Hematopoietic multipotent progenitor cell (in vitro differentiated cells): ENCODE results near the gene DOLPP1. TPM values are rescaled to one million over a fixed set of nuclear protein-coding genes. Genes with fewer than 3 reads are reported as not detected.
A peak's percentile ranks its signal among the peaks of the same experiment; 100 is the strongest.

Experiments used
- DNase-seq, 3 donors: peaks; one replicate each; pipeline ENCODE4 v3.0.0-alpha.2; 2011 to 2015; ENCODE audit warnings: low read depth in 2 of 3, low spot score in 2 of 3
- total RNA-seq: library from RNA; depleted of rRNA; stranded (reverse); fragments of >200 nt; gene quantifications from one replicate; pipeline ENCODE4 v1.2.3, GENCODE V29; 2012

Gene DOLPP1
- total RNA-seq, 1 donor = 15.3 TPM

DNA sequence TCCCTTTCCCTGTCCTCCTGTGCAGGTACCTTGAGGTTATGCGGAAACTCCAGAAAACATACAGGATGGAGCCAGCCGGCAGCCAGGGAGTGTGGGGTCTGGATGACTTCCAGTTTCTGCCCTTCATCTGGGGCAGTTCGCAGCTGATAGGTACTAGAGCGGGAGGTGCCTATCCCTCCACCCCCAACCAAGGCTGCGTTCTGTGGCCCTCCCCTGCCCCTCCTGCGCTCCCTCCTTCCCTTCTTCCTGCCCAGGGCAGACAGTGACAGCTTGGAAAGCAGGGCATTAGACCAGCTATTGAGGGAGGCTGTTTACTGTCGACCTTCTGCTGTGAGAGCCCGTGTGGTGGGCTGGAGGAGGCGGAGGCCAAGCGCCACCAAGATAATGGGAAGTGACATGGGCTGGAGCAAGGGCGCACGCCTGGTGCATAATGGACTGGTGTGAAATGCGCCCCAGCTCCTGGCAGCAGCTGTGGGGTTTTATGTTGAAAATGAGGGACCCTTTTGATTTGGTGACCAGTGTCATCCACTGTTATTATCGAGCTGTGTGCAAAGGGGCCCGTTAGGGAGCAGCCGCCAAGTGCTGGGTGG, 55.6 kb downstream of the DOLPP1 start:
- no peak for DNase-seq

DNA sequence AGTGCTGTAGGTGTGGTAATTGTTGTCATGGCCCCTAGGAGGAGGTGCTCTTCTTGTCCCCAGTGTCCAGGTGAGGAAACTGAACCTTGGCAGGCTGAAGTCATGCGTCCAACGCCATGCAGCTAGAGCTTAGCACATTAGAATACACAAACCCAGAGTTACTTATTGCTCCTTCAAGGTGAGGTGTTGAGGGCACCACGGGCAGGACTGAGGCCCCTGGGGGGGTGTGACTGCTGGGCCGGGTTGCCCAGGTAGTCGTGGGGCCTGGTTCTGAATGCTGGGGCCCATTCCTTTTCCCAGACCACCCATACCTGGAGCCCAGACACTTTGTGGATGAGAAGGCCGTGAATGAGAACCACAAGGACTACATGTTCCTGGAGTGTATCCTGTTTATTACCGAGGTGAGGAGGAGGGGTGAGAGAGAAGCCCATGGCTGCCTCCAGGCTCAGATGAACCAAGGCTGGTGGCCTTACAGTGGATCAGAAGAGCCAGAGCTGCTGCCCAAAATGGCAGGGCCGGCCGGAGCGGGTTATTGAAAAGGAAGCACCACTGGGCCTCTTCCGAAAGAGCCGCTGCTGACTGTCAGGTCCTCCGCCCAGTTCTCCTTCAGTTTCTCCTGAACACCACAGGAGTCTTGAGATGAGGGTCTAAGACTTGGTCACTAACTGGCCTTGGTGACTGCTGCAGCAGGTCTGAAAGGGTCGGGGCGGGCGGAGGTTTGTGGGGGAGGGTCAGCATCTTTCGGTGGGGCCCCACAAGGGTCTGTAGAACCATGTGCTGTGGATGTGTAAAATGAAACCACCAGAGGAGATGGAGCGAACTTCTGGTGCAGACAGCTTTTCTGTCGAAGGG, 56.6 kb downstream of the DOLPP1 start:
- DNase-seq = no peak

DNA sequence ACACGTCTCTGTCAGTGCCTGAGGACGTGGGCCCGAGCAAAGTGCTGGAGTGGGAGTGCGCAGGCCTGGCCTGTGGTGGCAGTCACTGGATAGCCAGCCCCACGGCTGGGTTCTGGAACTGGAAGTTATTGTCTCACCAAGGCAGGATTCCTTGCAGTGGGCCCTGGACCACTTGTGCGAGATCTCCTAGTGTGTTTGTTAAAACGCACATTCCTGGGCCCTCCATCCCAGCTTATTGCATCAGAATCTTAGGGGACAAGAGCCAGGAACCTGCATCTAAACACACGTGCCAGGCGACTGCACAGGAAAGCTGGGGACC, 57.2 kb downstream of the DOLPP1 start:
- DNase-seq = no peak

DNA sequence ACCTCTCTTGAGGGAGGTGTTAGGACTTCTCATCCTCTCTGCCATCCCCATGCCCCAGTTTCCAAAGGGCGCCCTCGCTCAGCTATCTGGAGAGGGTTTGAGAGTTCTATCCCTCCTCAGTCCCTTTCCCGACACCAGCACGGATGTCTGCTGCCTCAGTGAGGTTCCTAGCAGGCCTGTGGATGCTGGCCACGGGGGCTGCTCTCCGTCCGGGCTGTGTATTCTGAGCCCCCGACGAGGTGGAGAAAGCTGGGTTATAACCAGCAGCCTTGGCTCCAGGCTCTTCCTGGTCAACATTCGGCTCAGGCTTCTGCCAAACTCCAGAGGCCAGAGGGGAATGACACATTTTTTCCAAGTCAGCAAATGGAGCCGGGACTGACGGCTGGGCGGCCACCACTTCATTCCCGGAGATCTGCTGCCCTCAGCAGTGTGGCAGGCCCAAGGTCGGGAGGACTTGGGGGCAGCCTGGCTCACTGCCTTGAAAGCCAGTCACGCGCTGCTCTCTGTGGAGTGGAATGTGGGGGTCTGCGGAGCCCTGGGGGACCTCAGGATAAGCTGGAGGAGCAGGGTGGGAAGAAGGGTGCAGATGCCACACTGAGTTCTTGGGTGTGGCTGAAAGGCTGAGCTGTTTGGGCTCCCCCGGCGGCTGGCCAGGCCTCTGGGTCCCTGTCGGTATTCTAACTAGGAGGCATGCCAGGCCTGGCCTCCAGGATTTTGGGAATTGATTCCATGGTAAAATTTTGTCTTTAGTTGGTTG, 57.7 kb downstream of the DOLPP1 start:
- DNase-seq = no peak

DNA sequence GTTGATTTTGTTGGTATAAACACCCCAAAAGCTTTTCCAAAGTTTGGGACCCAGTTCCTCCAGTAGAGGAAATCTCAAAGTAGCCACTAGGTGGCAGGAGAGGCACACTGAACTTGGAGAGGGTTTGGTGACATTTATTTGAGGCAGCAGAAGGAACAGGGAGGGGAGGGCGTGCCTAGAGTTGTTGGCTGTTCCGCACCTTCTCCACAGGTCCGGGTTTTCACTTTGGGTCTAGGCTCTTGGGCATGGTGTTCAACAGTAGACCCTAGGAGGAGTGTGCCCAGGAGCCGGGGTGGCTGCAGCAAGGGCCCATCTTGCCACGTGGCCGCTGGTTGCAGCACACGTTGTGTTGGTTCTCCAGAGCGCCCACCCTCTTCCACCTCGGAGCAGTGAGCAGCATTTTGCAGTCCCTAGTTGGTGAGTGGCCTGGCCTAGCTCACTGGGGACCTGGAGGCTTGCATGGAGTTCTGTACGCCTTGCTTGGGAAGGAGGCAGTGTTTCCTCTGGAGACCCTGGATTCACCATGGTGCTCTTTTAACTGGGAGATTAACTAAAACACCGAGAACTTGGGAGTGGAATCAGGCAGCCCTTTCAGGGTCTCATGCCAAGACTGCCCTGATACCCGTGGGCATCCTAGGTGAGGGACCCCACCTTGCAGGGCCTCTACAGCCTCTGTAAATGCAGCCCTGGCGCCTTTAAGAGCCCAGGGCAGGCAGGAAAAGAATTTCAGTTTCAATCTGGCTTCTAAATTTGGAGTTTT, 58.5 kb downstream of the DOLPP1 start:
- DNase-seq = peak; percentile 74 to 87 (median 79)

DNA sequence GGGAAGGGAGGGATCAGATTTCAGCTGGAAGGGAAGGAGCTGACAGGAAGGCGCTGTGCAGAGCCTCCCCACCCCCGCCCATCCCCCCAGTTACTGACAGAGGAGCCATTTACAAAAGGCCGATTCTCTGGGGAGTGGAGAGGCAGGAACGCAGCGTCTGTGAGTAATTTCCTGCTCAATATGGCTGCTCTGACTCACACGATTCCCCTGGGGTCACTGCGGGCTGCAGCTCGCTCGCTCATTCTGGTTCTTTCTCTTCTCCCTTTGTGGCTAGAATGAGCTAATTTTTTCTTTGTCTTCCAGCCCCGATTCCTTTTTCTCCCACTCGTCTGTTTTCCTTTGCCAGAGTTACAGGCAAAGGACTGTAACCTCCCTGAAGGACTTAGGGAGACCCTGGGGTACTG, 59.1 kb downstream of the DOLPP1 start:
- peak; percentile 59 to 93 (median 90) for DNase-seq

Other genes starting within 250 kb of the DOLPP1 start
- gene KYAT1, start 199.2 kb upstream of the DOLPP1 start, total RNA-seq = 12.1 TPM
- 61.4 TPM for gene LRRC8A, start 199.0 kb upstream of the DOLPP1 start, total RNA-seq
- gene PHYHD1, start 160.1 kb upstream of the DOLPP1 start, total RNA-seq = 3.2 TPM
- gene DOLK, start 133.5 kb upstream of the DOLPP1 start, total RNA-seq = 14.0 TPM
- 54.9 TPM for gene NUP188, start 133.4 kb upstream of the DOLPP1 start, total RNA-seq
- gene SH3GLB2, start 52.8 kb upstream of the DOLPP1 start, total RNA-seq = 49.0 TPM
- 49.0 TPM for gene MIGA2, start 44.5 kb upstream of the DOLPP1 start, total RNA-seq
- gene CRAT, start 29.7 kb downstream of the DOLPP1 start, total RNA-seq = 46.9 TPM
- 55.2 TPM for gene PTPA, start 30.3 kb downstream of the DOLPP1 start, total RNA-seq
- 7.5 TPM for gene IER5L, start 97.2 kb downstream of the DOLPP1 start, total RNA-seq